HG02610 (cell line): ENCODE measurements around the gene ENG.
"Not testable (repeated sequence)": the region's sequence is repeated elsewhere in the genome, so short reads cannot be mapped to it uniquely, and the experiment has no call there.

Experiments
- ATAC-seq: cut with Tn5 transposase; IDR thresholded peaks from one replicate; pipeline ENCODE4 v1.9.1; 2021; ENCODE audit warnings: mild to moderate bottlenecking, moderate library complexity; ENCODE audit not compliant: unreplicated experiment

The ENG gene

DNA sequence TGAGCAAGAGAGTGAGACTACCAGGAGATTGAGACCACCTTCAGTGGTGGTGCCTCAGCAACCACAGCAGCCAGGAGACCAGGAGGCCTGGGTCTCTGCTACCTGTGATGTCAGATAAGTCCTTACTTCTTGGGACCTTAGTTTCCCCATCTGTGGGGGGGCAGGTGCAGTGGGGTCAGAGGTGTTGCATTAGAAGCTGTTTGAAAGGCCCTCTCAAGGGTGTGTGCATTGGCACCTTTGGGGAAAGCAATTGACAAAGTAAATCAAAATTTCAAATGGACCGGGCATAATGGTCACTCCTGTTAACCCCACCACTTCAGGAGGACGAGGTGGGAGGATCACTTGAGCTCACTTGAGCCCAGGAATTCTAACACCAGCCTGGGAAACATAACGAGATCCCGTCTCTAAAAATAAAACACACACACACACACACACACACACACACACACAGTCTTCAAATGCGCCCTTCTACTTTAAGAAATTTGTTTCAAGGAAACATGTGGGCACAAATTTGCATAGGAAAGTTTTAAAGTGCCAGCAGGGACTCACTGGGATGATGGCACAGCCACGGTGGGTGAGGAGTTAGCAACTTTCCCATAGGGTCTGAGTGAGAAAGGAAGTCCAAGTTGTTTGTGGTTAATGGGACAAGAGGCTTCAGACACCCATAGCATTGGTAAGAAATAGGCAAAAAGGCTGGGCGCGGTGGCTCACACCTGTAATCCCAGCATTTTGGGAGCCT is 24.4 kb upstream of the ENG start:
- ATAC-seq, result no peak

DNA sequence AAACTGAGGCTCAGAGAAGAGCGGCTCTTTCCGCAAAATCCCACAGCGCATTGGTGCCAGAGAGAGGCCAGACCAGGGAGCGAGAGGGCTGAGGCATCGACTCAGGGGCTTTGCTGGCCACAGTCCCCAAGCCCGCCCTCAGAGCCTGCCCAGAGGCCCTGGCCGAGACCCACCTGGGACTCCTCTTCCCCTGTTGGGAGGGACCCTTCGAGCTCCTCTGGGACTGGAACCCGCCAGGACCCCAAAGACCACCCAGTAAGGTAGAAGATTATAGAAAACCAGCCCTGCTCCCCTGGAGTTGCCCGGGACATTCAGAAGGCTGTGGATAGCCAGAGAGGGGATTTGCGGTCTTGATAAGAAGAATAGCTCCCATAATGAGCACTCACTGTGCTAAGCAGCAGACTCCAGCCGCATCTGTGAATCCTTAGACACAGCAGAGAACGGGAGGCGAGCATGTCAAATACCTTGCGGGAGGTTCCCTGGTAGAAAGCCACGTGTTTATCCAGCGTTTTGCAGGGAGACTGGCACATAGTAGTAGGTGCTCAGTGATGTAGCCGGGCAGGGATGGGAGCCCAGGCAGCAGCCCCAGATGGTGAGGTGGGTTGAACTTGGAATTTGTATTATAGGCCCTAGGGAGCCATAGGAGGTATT is 23.7 kb upstream of the ENG start:
- no peak for ATAC-seq

DNA sequence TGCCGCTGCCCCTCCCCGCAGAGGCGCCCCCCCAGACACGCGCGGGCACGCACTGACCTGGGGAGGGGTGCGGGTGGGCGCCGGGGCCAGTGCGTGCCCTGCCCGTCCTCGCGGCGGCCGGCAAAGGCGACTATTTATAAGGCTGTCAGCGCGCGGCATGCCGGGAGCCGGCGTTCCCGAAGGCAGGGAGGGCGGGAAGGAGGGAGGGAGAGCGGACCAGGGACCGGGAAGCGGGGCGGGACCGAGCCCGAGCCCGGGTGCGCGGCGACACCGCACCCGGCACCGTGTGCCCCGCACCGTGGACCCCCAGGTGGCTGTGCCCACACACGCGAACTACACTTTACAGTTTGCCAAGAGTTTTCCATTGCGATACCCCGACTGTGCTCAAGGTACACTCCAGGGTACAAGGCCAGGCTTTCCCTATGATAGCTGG is 23.1 kb upstream of the ENG start, which contains the start of gene AK1:
TSS of gene AK1 (minus strand) at position 110 of the 433 bp plus-strand sequence. CDS start 3,058 bp downstream, outside the sequence.
- ATAC-seq, result no peak

DNA sequence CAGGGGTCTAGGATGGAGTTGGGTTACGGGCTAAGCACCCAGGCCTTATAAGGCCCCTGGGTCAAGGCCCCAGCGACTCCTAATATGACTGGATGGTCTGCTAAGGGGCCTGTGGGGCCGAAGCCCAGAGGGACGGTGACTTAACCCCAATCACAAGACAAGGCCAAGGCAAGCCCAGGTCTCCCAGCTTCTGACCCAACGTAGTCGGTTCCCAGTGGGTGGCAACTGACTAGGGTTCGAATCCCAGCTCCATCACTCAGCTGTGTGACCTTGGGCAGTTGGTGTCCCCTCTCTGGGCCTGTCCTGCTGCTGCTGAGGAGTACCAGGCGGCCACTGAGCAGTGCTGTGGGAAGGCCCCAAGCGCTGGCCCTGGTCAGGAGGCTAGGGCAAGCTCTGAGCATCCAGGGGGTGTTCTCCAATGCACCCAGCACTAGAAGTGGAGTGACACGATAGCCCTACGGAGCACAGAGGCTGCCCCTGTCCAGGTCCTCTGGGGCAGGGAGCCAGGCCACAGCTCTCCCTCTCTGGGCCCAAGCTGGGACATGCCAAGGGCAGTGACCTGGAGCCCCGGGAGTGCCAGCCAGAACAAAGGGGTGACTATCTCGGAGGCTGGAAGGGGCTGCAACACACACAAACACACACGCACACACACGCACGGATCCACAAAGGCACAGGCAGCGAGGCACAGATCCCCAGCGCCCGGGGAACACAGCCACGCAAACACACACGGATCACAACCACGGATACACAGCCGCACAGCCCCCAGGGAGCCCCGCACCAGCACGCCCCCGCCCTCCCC is 22.5 kb upstream of the ENG start:
- ATAC-seq, result no peak

DNA sequence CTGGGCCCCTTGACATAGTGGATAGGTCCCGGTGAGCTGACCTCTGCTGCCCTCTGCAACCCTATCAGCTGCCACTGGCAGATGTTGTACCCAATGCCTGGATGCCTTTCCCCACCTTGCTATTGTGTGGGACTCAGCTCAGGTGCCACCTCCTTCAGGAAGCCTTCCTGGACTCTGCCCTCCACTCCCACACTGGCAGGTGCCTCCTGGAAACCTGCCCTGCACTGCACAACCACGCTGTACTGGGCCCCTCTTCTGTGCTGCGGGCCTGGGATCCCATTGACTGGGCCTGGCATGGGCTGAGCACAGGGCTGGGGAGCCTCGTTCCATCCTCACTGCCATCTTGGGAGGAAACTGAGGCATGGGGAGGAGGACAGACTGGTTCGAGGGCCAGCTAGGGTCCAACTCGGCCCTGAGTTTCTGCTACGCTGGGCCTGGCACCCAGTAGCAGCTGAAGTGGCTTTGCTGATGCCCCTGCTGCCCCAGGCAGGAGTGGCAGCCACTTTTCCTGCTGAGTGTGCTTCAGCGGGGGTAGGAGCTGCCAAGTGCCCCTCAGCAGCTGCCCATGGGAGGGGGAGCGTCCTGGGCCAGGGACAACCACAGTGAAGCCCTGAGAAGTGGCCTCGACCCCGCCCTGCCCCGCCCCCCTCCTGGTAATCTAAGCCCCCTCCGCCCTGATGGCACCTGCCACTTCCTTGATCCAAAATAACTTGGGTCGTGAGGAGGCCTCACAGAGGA is 21.7 kb upstream of the ENG start:
- ATAC-seq, result no peak

DNA sequence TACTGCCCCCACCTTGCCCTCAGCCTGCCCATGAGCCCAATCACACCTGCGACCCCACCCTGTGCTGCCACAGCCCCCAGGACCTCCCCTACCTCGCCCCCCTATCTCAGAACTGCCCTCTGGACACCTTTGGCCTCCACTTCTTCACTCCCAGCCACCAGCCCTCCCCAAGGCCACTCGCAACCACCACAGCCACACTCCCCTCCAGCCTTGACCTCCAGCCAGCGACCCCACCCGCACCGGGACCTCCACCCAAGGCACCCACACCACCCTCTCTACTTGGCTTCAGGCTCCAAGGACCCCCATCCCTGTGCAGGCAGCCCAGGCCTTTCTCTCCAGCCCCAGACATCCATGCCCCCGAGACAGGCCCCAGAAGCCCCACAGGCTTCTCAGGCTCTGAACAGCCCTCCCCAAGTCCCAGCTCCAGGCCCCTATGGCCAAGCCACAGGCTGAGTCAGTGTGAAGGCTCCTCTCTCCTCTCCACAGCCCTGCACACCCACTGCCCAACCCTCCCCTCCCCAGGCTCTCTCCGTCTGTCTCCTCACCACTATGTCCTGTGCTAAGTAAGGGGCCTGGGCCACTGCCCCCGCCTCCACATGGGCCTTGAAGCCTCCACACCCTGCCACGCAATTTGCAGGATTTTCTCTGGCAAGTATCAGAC is 21.0 kb upstream of the ENG start:
- ATAC-seq, result no peak

DNA sequence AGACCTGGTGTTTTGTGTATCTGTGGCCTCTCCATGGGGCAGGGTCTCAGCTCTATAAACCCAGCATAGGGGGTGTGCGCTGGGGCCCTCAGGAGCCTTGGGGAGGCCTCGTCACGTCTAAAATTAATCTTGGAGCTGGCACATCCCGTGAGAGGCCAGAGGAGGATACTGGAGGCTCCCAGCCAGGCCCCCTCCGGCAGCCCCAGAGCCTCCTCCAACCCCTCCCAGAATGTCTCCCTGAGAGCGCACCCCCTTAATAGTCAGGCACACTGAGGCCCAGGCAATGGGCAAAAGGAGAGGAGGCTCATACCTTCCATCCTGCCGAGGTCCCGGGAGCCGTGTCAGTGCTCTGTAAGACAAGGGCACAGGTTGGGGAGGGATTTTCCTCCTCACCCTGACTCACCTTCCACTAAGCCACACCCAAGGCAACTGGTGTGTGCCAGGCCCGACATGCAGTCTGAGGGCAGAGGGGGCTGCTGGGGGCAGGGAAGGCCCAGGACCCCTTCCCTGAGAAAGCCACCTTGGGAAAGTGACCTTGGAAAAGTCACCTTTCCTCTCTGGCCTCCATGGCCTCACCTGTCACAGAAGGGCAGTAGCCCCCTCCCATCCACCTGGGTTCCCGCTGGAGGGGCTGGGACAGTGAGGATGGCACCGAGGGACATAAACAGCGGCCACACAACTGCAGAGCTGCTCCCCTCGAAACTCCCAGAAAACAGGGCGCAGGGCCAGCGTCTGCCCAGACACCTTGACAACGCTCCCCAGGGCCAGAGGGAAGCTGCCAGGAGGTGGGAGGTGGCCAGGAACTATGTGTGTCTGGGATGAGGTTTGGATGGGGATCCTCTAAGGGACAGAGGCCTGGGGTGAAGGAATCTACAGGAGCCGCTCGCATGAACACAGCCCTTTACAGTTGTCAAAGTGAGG is 20.1 kb upstream of the ENG start:
- ATAC-seq, result no peak

DNA sequence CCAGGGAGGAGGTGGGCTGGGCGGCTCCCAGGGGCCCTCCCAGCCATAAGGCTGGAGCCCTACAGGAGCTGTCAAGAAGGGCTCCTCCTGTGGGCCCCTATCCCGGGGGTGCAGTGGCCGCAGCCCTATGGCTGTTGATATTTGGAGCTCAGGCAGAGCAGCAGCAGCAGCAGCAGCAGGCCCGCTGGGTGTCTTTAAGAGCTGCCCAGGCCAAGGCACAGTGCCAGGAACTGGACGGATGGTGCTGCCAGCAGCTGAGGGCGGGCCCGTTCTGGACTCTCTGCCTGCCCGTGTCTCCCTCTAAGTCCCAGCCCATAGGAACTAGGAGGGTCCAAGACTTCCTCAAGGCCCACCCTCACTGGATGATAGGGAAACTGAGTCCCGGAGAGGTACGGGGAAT is 19.4 kb upstream of the ENG start:
- ATAC-seq, result no peak

DNA sequence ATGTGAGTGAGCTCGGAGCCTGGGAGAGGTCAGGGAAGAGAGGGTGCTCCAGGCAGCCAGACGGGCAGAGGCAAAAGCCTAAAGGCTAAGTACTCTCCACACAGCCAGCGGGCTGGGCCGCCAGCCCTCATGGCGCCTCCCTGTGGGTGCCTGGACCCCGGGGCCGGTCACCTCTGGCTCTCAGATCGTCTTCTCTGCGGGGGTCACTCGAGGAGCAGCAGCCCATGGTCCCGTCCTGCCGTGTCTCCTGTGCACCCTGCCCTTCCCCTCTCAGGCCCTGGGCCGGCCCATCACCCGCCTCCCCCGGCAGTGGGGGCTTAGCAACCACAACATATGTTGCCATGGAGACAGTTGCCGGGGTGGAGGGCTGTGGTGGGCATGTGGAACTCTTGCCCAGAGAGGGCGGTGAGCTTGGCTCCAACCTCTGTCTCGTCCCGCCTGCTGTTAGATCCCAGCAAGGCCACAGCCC is 18.8 kb upstream of the ENG start:
- ATAC-seq, result no peak

DNA sequence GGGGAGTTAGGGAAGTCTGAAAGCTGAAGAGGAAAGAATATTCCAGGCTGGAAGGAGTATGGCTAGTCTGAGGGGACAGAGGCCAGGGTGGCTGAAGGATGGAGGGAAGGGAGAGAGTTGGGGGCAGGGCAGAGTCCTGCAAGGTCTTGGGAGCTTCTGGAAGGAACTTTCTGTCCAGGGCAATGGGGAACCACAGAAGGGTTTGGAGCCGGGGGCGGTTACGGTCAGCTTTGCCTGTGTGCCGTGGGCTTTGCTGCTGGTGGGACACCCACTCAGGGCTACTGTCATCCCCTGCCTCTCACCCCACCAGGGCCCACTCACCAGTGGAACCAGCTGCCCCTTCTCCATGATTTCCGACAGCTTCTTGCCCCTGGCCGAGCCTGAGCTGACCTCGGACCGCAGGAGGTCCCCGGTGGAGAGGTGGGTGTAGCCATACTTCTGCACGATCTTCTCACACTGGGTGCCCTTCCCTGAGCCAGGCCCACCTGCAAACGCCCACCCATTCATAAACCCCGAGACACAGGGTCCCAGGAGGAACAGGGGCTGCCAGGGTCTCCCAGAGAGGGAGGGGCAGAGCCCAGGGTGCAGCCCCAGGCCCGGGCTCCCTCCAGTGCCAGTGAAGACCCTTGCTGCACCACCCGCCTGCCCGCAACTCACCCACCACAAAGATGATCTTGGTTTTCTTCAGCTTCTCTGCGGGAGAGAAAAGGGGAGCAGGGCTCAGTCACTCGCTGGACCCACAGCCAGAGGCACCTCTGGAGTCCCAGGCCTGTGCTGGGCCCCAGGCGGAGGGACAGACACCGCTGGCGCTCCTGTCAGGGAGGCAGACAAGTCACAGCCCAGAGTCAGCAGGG is 18.1 kb upstream of the ENG start:
- no peak for ATAC-seq

DNA sequence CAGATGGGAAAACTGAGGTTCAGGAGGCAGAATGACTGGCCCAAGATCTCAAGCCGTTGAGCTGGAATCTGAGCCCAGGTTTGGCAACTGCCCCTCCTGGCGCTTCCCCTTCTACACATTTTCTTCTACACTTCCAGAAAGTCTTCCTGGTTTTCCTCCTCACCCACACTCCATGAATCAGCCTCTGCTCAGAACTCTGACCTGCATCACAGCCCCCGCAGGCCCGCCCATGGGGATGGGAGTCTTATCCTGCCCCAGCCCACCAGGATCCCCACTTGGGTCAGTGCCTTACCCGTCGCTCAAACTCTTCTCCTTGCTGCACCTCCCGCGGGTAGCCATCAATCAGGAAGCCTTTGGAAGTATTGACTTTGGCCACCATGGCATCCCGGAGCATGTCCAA is 17.1 kb upstream of the ENG start:
- no peak for ATAC-seq

DNA sequence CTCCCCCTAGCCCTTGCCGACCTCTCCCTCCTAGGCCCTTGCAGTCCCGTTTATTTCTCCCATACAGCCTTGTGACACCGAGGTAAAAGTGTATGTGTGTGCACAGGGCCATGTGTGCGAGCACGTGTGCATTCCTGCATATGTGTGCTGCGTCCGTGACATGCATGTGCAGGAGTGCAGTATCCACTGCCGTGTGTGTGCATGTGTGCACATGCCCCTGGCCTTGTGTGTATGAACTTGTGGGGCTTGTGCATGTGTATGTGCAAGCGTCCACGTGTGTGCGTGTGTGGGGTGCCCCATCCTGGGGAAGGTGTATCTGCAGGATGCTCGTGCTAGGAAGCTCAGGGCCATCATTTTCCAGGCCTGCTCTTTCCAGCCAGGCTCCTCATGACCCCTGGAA is 16.4 kb upstream of the ENG start:
- no peak for ATAC-seq

DNA sequence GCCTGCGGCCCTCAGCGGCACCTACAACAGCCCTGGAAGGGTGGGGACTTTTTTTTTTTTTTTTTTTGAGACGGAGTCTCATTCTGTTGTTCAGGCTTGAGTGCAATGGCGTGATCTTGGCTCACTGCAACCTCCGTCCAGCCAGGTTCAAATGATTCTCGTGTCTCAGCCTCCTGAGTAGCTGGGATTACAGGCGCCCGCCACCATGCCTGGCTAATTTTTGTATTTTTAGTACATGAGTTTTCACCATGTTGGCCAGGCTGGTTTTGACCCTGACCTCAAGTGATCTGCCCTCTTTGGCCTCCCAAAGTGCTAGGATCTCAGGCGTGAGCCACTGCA is 15.7 kb upstream of the ENG start:
- not testable (repeated sequence) for ATAC-seq

DNA sequence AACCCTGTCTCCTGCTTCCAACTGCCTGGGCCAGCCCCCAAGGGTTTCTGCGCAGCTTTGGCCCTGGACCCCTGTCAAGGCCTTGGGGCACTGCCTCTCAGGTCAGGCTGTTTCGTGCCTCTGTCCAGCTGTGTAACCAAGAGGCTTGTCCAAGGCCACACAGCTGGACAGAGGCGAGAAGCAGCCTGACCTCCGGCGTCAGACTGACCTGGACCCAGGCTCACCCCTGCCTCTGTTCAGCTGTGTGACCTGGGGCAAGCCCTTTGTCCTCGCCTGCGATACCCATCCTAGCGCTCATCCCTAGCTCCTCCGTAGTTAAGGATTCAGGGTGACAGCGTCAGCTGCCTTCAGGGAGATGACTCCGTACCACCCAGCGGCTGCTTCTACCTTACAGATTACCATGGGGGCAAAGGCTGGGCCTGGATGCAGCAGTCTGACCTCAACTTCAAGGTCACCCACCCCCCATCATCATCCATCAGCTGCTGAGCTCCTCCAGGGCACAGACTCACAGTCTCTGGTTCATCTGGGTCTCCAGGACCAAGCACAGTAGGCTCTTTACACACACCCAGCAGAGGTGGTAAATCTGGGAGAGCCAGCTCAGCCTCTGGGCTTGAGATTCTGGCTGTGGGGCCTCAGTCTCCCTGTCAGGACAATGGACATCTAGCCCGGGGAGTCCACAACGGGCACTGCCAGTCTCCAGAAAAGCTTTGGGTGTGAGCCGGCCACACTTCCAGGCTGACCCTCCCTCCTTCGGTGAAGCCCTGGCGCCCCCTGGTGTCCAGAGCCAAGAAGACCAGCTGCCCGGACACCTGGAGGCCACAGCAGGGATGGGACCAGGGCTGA is 15.1 kb upstream of the ENG start:
- peak; percentile 58 for ATAC-seq

DNA sequence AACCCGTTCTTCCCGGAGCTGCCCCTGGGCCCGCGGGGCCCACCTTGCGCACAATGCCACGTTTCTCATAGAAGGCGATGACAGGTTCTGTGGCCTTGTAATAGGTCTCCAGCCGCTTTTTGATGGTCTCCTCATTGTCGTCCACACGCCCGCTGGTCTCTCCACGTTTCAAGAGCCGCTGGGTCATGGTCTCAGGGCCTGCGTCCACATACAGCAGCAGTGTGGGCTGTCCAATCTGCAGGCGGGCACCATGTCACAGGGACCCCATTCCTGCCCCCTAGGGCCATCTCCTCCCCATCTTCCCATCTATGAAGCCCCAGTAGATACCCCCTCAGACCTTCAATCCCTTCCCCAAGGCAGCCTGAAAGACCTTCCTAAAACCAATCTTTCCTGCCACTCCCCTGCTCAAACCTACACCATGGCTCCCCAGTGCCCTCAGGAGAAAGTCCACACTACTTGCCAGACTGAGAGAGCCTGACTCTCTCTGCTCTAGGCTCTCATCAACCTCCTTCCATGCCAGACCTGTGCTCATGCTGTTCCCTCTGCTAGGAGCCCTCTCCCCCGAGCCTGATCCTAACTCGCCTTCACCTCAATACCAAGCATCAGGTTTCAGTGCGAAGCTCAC is 13.9 kb upstream of the ENG start:
- ATAC-seq, result no peak

DNA sequence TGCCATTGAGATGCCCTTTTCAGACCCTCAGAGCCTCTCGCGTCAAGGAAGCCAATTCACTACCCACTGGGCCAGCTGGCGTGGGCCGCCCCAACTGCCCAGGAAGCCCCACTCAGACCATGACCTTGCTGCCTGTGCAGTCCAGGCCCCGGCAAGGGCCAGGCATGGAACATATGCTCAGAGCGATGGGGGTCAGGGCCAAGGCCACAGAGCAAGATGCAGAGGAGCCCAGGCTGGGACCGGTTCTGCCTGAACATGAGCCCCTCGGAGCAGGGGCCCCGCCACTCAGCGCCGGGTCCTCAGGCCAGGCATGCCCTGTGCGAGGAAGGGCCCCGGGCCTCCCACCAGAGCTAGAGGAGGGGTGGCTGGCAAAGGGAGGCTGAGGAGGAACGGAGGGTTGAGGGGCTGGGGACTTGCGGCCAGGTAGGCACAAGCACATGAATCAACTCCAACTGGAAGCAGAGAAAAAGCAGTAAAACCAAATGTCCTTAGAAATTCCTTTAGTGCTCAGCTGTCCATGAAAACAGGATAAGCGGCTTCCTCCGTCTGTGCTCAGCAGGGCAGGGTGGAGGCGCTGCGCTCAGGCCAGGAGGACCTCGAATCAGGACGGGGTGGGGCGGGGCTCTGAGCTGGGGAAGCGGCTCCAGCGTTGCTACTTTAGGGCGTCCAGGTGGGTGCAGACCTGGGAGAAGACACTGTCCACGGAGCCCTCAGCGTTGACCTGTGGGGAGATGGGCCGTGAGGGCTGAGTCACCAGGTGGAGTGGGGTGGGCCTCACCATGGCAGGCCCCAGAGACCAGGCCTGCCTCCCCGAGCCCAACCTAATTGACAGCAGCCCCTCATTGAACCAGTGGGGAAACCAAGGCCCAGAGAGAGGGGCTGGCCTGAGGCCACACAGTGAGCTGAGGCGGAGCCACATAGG is 13.2 kb upstream of the ENG start:
- ATAC-seq, result no peak
